ENCODE data around the gene FURIN.

GRCh38 chr15:90916461-90916860, 48.1 kb downstream of the FURIN start:
- no peak for TF ChIP-seq CTCF (IDR thresholded peaks at IDR 0.05)
- no peak for TF ChIP-seq POLR2A (IDR thresholded peaks at IDR 0.05)

Data from uterus (tissue), 2 donors.